ENCODE measurements around the gene CACNG1. TPM values are rescaled to one million over a fixed set of nuclear protein-coding genes. Genes with fewer than 3 reads are reported as not detected.
A peak's percentile ranks its signal among the peaks of the same experiment; 100 is the strongest.

CACNG1 gene
- total and polyA plus RNA-seq, 4 donors: not detected

DNA sequence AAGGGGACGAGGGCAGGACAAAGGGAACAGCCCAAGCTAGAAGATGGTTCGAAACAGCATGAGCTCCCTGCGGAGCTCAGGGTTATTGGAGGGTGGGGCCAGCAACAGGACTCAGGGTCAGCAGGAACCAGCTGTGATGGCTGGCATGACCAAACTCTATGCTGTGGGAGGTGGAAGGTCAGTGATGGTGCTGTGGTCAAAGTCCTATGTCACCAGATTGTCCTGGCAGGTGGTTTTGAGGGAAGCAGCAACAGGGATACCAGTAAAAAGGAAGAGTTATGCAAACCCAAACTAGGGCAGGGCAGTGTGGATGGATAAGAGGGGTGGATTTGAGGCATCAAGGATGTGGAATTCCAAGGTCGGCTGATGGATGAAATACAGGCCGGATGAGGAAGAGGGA is 47.4 kb upstream of the CACNG1 start:
- Histone ChIP-seq H3K9me3 (ENCODE audit: control insufficient read depth in 4 of 4, low read length in 3 of 4) (no peaks in the 10 kb centered on the region), H3K9ac (ENCODE audit: low read depth in 1 of 2, low read length in 2 of 2) (no peak overlapping the region), H3K27ac (ENCODE audit: low read depth in 1 of 2, low read length in 2 of 2) (no peak overlapping the region), H3K4me1 (ENCODE audit: control insufficient read depth in 4 of 4, insufficient read depth in 4 of 4, low read length in 3 of 4) (no peaks in the 10 kb centered on the region), H3K36me3 (ENCODE audit: control insufficient read depth in 4 of 4, insufficient read depth in 3 of 4, low read depth in 1 of 4, low read length in 3 of 4) (no peaks in the 10 kb centered on the region), H3K4me3 (ENCODE audit: low read depth in 1 of 3, low read length in 3 of 3) (no peak overlapping the region), H3K27me3 (ENCODE audit: control insufficient read depth in 4 of 4, insufficient read depth in 4 of 4, low read length in 3 of 4) (no peaks in the 10 kb centered on the region)
- DNase-seq (ENCODE audit: low spot score): no peak
- 92% methylated on average over 5 of the region's 5 CpGs for WGBS
- no peak for TF ChIP-seq RAD21 (IDR thresholded peaks at IDR 0.05)
- no peak for TF ChIP-seq FOXA2 (IDR thresholded peaks at IDR 0.05)
- TF ChIP-seq, protein P1, sequence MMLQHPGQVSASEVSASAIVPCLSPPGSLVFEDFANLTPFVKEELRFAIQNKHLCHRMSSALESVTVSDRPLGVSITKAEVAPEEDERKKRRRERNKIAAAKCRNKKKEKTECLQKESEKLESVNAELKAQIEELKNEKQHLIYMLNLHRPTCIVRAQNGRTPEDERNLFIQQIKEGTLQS (IDR thresholded peaks at IDR 0.05): no peak
- TF ChIP-seq, protein P2, sequence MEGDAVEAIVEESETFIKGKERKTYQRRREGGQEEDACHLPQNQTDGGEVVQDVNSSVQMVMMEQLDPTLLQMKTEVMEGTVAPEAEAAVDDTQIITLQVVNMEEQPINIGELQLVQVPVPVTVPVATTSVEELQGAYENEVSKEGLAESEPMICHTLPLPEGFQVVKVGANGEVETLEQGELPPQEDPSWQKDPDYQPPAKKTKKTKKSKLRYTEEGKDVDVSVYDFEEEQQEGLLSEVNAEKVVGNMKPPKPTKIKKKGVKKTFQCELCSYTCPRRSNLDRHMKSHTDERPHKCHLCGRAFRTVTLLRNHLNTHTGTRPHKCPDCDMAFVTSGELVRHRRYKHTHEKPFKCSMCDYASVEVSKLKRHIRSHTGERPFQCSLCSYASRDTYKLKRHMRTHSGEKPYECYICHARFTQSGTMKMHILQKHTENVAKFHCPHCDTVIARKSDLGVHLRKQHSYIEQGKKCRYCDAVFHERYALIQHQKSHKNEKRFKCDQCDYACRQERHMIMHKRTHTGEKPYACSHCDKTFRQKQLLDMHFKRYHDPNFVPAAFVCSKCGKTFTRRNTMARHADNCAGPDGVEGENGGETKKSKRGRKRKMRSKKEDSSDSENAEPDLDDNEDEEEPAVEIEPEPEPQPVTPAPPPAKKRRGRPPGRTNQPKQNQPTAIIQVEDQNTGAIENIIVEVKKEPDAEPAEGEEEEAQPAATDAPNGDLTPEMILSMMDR (IDR thresholded peaks at IDR 0.05; ENCODE audit: low read depth, low read length, missing input control): no peak
- peak; percentile 59 to 68 for TF ChIP-seq HNF4A (conservative IDR thresholded peaks at IDR 0.05)
- TF ChIP-seq, protein P3, sequence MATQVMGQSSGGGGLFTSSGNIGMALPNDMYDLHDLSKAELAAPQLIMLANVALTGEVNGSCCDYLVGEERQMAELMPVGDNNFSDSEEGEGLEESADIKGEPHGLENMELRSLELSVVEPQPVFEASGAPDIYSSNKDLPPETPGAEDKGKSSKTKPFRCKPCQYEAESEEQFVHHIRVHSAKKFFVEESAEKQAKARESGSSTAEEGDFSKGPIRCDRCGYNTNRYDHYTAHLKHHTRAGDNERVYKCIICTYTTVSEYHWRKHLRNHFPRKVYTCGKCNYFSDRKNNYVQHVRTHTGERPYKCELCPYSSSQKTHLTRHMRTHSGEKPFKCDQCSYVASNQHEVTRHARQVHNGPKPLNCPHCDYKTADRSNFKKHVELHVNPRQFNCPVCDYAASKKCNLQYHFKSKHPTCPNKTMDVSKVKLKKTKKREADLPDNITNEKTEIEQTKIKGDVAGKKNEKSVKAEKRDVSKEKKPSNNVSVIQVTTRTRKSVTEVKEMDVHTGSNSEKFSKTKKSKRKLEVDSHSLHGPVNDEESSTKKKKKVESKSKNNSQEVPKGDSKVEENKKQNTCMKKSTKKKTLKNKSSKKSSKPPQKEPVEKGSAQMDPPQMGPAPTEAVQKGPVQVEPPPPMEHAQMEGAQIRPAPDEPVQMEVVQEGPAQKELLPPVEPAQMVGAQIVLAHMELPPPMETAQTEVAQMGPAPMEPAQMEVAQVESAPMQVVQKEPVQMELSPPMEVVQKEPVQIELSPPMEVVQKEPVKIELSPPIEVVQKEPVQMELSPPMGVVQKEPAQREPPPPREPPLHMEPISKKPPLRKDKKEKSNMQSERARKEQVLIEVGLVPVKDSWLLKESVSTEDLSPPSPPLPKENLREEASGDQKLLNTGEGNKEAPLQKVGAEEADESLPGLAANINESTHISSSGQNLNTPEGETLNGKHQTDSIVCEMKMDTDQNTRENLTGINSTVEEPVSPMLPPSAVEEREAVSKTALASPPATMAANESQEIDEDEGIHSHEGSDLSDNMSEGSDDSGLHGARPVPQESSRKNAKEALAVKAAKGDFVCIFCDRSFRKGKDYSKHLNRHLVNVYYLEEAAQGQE (IDR thresholded peaks at IDR 0.05): no peak
- TF ChIP-seq NR2F2 (IDR thresholded peaks at IDR 0.05): no peak
- no peak for TF ChIP-seq YY1 (IDR thresholded peaks at IDR 0.05)
- TF ChIP-seq JUND (IDR thresholded peaks at IDR 0.05): no peak
- no peak for TF ChIP-seq TAF1 (conservative IDR thresholded peaks at IDR 0.05)
- TF ChIP-seq SP1 (IDR thresholded peaks at IDR 0.05): no peak
- no peak for TF ChIP-seq GABPA (IDR thresholded peaks at IDR 0.05 in 1 of 2, conservative IDR thresholded peaks at IDR 0.05 in 1 of 2)
- peak; percentile 21 to 52 for TF ChIP-seq RXRA (IDR thresholded peaks at IDR 0.05)
- no peak for TF ChIP-seq HNF4G (IDR thresholded peaks at IDR 0.05)

DNA sequence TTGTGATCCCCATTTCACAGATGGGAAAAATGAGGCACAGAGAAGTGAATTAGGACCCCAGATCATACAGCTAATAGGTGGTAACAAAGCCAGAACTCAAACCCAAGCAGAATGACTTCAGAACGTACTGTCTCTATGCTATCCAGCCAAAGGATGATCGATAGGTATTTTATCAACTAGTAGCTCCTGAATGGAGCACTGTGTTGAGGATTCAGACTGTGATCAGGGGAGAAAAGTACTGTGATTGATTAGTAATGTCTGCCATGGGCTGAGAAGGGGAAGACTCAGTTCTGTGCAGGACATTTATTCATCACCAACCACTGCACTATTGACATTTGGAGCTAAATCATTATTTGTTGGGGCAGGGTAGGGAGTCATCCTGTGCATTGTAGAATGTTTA is 41.1 kb upstream of the CACNG1 start:
- H3K27me3 ChIP-seq (ENCODE audit: control insufficient read depth in 4 of 4, insufficient read depth in 4 of 4, low read length in 3 of 4): no peaks in the 10 kb centered on the region
- no peak overlapping the region for H3K27ac ChIP-seq (ENCODE audit: low read depth in 1 of 2, low read length in 2 of 2)
- no peak for DNase-seq (ENCODE audit: low spot score)
- H3K9me3 ChIP-seq (ENCODE audit: control insufficient read depth in 4 of 4, low read length in 3 of 4): no peaks in the 10 kb centered on the region
- TF ChIP-seq FOXA2 (IDR thresholded peaks at IDR 0.05): no peak
- TF ChIP-seq NR2F2 (IDR thresholded peaks at IDR 0.05): no peak
- TF ChIP-seq, protein P1 (IDR thresholded peaks at IDR 0.05): no peak
- no peak for TF ChIP-seq HNF4A (conservative IDR thresholded peaks at IDR 0.05)
- no peak for TF ChIP-seq EGR1 (IDR thresholded peaks at IDR 0.05; ENCODE audit: low read depth in 2 of 2)
- TF ChIP-seq YY1 (IDR thresholded peaks at IDR 0.05): no peak
- TF ChIP-seq RXRA (IDR thresholded peaks at IDR 0.05): no peak
- H3K4me1 ChIP-seq (ENCODE audit: control insufficient read depth in 4 of 4, insufficient read depth in 4 of 4, low read length in 3 of 4): no peaks in the 10 kb centered on the region
- 94% methylated on average over 2 of the region's 2 CpGs for WGBS
- H3K4me3 ChIP-seq (ENCODE audit: low read depth in 1 of 3, low read length in 3 of 3): no peak overlapping the region
- no peaks in the 10 kb centered on the region for H3K36me3 ChIP-seq (ENCODE audit: control insufficient read depth in 4 of 4, insufficient read depth in 3 of 4, low read depth in 1 of 4, low read length in 3 of 4)
- no peak overlapping the region for H3K9ac ChIP-seq (ENCODE audit: low read depth in 1 of 2, low read length in 2 of 2)

Data from liver (tissue), 9 donors.